Naive thymus-derived CD8-positive, alpha-beta T cell (primary cell): ENCODE measurements around the gene PRIMA1. TPM values are rescaled to one million over a fixed set of nuclear protein-coding genes. Genes with fewer than 3 reads are reported as not detected.

Experiments
- ATAC-seq, 2 donors: fragments of 150-1000 bp; cut with Tn5 transposase in 1 of 2; sonication (Bioruptor Pico), chemical (Tn5 transposase) in 1 of 2; 1 replicate in 1 of 2; 2 replicates in 1 of 2; pipeline ENCODE4 v1.10.0; 2021; ENCODE audit warnings: mild to moderate bottlenecking in 2 of 2, moderate library complexity in 2 of 2
- POLR2A ChIA-PET: fragments of 350-600 bp; sonication (Branson Sonifier 250); formaldehyde crosslinking; loops from one replicate; lab custom pipeline; 2021; ENCODE audit warnings: antibody characterized with exemption; lab: Charles Lee
- DNase-seq, 10 donors: peaks; one replicate each; pipeline versions ENCODE4 v3.0.0 to v3.0.0-alpha.2; 2020 to 2022
- H3K27ac Mint-ChIP-seq, 10 donors: one replicate each; pipeline ENCODE4 v1.8.0; 2020 to 2022; ENCODE audit warnings: mild to moderate bottlenecking in 10 of 10, mixed read lengths in 10 of 10, moderate library complexity in 4 of 10, inconsistent platforms in 1 of 10
- H3K27me3 Mint-ChIP-seq, 5 donors: one replicate each; pipeline ENCODE4 v1.8.0; 2021 to 2022; ENCODE audit warnings: mixed read lengths in 5 of 5
- H3K36me3 Mint-ChIP-seq, 3 donors: one replicate each; pipeline ENCODE4 v1.8.0; 2020 to 2022; ENCODE audit warnings: mixed read lengths in 3 of 3, mild to moderate bottlenecking in 2 of 3, inconsistent platforms in 1 of 3
- H3K4me1 Mint-ChIP-seq, 4 donors: one replicate each; pipeline ENCODE4 v1.8.0; 2021 to 2022; ENCODE audit warnings: mixed read lengths in 4 of 4
- H3K4me3 Mint-ChIP-seq, 10 donors: one replicate each; pipeline ENCODE4 v1.8.0; 2020 to 2022; ENCODE audit warnings: mild to moderate bottlenecking in 10 of 10, mixed read lengths in 10 of 10, moderate library complexity in 6 of 10, inconsistent platforms in 1 of 10
- H3K9me3 Mint-ChIP-seq, 9 donors: one replicate each; pipeline ENCODE4 v1.8.0; 2020 to 2022; ENCODE audit warnings: mixed read lengths in 9 of 9, mild to moderate bottlenecking in 3 of 9, inconsistent platforms in 1 of 9, moderate library complexity in 1 of 9
- polyA plus RNA-seq, 3 donors: library from polyadenylated mRNA; unstranded; fragments of 300-500 nt; fragmentation: Illumina TruSeq; gene quantifications; one replicate each; pipeline ENCODE4 v1.2.3, GENCODE V29; 2021
- total RNA-seq, 8 experiments: library from RNA in 2 of 8; stranded (reverse) in 2 of 8; gene quantifications; one replicate each; pipeline ENCODE4 v1.2.3 and lab custom pipeline; 2021 to 2026

Gene PRIMA1
- total and polyA plus RNA-seq, 5 experiments from 2014 or later, result not detected

DNA sequence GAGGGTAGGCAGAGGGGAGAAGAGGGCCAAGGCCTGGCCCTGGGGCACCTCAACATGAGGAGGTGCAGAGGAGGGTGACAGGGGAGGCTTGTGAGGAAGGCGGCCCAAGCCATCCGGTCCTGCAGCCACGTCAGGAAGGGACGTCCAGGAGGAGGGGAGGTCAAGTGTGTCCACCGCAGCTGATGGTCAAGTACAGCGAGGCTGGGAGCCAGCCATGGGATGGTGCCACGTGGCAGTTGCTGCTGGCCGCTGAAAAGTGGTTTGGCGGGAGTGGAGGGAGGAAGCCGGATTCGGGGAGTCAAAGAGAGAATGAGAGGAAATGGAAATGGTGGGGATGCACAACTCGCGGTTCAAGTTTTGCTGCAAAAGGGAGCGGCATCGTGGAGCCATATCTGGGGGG, 41.2 kb downstream of the PRIMA1 start:
- DNase-seq (no peak), ATAC-seq (no peak)
- Mint-ChIP-seq H3K27ac (no peak overlapping the region), H3K4me3 (no peak overlapping the region), H3K27me3 (peaks cover 1 to 14% (median 8%) of the 10 kb centered on the region in 5 donors), H3K9me3 (no peaks in the 10 kb centered on the region), H3K4me1 (peaks cover 0 to 4% (median 0%) of the 10 kb centered on the region in 4 donors), H3K36me3 (no peaks in the 10 kb centered on the region)
- POLR2A ChIA-PET, result no interaction called here

DNA sequence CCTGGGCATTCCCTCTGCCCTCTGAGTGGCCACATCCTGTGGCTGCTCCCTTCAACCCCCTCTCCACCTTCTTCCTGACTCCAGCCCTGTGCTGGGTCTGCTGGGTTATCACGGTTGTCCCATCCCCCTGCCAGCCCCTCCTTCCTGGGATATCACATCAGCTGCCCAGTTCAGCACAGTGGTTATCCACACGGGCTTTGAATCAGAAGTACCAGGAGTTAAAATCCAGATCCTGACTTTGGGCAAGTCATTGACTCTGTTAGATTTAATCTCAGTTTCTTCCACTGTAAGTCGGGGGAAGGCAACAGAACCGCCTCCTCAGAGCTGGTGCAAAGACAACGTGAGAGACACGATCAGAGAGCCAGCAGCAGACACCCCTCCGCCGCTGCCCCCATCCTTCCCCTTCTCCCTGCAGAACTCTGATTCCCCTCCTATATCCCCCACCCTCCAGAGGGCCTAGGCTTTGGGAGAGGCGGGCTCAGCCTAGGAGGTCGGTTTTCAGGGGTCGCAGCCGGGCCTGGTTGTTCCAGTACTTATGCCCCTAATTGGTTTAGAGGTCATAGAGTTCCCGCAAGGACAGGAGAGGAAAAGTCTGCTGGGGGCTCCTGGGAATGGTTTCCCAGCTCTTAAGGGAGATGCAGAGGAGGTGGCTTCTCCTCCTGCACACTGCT, 42.5 kb downstream of the PRIMA1 start:
- ATAC-seq (no peak), DNase-seq (no peak)
- H3K4me1 Mint-ChIP-seq, result peaks cover 0 to 4% (median 0%) of the 10 kb centered on the region in 4 donors
- H3K27me3 Mint-ChIP-seq, result peaks cover 1 to 15% (median 8%) of the 10 kb centered on the region in 5 donors
- no peak overlapping the region for H3K27ac Mint-ChIP-seq
- H3K36me3 Mint-ChIP-seq, result no peaks in the 10 kb centered on the region
- H3K4me3 Mint-ChIP-seq, result no peak overlapping the region
- POLR2A ChIA-PET, result no interaction called here
- no peaks in the 10 kb centered on the region for H3K9me3 Mint-ChIP-seq

DNA sequence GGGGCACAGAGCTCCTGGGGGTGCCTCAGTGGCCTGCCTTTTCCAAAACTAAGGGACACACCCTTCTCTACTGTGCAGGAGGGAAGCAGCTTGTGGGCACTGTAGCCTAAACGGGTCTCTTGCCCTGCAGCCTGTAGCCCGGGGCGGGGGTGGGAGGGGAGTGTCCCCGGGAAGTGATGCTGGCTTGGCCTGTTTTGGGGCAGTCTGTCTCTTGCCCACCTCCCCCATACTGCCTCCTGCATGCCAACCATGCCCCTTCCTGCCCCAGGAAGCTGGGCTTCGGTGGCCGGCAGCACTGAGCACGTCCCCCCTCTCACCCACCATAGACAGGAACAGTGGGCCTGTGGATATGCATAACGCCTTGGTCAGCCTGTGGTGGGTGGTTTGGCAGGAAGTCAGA, 43.4 kb downstream of the PRIMA1 start:
- POLR2A ChIA-PET, result no interaction called here
- no peak for ATAC-seq
- Mint-ChIP-seq H3K27me3 (peaks cover 1 to 15% (median 8%) of the 10 kb centered on the region in 5 donors), H3K4me1 (peaks cover 0 to 4% (median 0%) of the 10 kb centered on the region in 4 donors), H3K27ac (no peak overlapping the region), H3K4me3 (no peak overlapping the region), H3K36me3 (no peaks in the 10 kb centered on the region), H3K9me3 (no peaks in the 10 kb centered on the region)
- DNase-seq, result no peak

DNA sequence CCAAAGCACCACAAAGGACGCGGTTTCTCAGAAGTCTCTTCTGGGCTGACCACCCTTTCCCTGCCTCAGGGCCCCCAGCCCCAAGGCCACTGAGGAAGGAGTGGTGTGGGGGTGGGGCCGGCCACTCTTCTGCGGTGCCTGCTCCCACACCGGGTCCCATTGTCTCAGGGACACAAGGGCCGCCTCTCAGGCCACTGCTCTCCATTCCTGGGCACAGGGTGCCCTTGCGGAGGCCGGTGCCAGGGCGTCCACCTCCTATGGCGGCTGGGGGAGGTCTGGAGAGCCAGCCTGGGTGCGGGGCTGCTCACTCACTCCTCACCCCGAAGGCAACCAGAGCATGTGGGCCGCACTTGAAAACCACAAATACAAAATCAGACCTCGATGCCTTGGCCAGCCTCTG, 44.1 kb downstream of the PRIMA1 start:
- Mint-ChIP-seq H3K27me3 (peaks cover 1 to 15% (median 11%) of the 10 kb centered on the region in 5 donors), H3K9me3 (no peaks in the 10 kb centered on the region), H3K27ac (no peak overlapping the region), H3K4me3 (no peak overlapping the region), H3K36me3 (no peaks in the 10 kb centered on the region), H3K4me1 (peaks cover 0 to 4% (median 0%) of the 10 kb centered on the region in 4 donors)
- ATAC-seq (no peak), DNase-seq (no peak)
- POLR2A ChIA-PET, result no interaction called here

DNA sequence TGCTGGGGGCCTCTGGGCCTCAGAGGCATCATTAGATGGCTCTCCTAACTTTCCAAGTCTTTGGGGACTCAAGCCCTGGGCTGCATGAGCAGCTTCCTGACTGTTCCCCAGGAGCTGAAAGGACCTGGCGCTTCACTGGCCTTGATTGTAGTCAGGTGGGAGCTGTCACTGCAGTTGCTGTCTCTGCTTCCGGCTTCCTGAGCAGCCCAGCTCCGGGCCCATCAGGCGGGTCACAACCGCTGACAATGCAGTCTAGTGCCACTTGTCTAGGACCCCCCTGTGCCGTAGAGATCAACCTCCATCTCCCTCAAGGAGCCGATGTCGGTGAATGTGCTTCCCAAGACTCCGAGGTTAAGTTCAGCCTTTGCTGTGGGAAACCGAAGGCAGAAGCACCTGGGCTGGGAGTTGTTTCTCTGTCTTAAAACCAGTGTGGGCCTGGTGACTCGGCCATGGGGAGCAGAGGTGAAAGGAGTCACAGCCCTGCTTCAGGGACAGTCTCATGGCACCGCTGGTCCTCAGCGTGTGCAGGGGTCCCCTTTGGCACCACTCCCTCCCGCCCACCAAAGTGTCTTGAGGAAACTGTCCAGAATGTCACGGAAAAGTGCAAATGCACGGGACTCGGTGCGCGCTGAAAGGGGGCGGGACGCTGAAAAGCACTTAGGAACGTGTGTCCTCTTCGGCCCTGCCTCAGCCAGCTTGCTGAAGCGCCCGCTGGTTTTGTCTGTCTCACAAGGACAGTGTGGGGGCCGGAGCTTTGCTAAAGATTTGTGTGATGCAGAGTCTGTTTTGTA, 44.8 kb downstream of the PRIMA1 start:
- Mint-ChIP-seq H3K4me3 (no peak overlapping the region), H3K36me3 (no peaks in the 10 kb centered on the region), H3K9me3 (no peaks in the 10 kb centered on the region), H3K4me1 (peaks cover 0 to 4% (median 0%) of the 10 kb centered on the region in 4 donors), H3K27me3 (peaks cover 1 to 15% (median 11%) of the 10 kb centered on the region in 5 donors), H3K27ac (no peak overlapping the region)
- POLR2A ChIA-PET, result no interaction called here
- DNase-seq (no peak), ATAC-seq (no peak)

DNA sequence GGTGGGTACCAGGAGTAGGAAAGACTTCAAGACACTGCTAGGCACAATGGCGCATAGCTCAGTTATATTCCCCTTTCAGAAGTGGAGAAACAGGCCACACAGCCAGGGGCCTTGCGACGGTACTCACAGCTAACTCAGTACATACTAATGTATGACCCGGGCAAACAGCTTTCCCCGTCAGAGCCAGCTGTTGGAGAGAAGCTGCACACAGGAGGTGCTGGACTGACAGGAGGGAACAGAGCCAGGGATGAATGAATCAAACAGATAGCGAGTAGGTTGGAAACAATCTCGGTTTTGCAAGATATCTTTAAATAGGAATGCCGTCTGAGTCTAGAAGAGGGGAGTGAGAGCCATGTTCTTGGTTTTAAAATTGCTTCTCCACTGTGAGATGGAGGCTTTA, 45.5 kb downstream of the PRIMA1 start:
- Mint-ChIP-seq H3K36me3 (no peaks in the 10 kb centered on the region), H3K9me3 (no peaks in the 10 kb centered on the region), H3K27ac (peak overlapping the region in 1 of 10 donors; percentile 53), H3K4me1 (peaks cover 0 to 1% (median 0%) of the 10 kb centered on the region in 4 donors), H3K27me3 (peaks cover 5 to 19% (median 14%) of the 10 kb centered on the region in 5 donors), H3K4me3 (no peak overlapping the region)
- ATAC-seq (no peak), DNase-seq (no peak)
- POLR2A ChIA-PET, result no interaction called here

DNA sequence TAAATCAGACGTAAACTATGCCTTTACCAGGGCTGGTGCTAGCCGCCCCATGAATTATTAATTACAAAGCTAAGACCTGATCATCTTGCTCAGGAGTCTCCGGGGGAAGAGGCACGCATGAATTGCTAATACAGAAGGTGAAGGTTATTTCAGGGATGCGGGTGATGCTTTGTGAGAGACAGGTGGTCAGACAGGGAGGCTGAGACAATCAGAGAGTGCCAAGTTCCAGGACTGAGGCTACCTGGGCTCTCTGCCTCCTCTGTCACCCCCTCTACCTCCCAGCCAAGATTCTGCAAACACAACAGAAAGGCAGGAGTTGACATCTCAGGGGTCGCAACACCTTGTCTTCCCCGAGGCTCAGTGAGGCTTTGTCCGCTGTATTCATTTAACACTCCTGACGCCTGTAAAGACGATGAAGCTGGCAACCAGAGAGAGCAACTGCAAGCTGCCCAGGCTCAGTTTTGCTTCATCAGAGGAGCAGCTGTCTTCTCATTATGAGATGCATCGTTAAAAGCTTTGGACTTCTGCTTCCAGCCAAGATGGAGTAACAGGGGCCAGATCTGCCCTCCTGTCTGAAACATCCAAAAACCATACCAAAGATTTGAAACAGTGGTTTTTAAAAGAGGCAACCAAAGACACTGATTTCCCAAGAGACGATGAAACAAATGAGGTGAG, 46.6 kb downstream of the PRIMA1 start:
- Mint-ChIP-seq H3K36me3 (no peaks in the 10 kb centered on the region), H3K27me3 (peaks cover 1 to 24% (median 18%) of the 10 kb centered on the region in 5 donors), H3K4me1 (no peaks in the 10 kb centered on the region), H3K4me3 (no peak overlapping the region), H3K27ac (no peak overlapping the region), H3K9me3 (no peaks in the 10 kb centered on the region)
- no peak for DNase-seq
- no peak for ATAC-seq
- POLR2A ChIA-PET, result no interaction called here

DNA sequence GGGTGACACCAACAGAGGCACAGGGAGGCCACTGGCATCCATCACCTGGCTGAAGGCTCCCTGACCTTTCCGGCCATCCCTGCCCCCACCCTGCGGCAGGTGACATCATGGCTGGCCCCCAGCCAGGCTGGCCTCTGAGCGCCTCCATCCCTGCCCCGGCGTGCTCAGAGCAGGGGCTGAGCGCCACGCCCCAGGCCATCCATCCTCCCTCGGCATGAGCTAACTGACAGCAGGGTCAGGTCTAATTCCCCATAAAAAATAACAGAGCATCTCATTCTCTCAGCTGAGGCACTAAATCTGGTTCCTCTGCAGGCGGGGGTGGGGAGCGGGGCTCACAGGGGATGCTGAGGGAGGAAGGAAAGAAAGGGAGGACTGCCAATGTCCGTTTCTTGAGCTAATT, 50.7 kb downstream of the PRIMA1 start:
- DNase-seq, result no peak

DNA sequence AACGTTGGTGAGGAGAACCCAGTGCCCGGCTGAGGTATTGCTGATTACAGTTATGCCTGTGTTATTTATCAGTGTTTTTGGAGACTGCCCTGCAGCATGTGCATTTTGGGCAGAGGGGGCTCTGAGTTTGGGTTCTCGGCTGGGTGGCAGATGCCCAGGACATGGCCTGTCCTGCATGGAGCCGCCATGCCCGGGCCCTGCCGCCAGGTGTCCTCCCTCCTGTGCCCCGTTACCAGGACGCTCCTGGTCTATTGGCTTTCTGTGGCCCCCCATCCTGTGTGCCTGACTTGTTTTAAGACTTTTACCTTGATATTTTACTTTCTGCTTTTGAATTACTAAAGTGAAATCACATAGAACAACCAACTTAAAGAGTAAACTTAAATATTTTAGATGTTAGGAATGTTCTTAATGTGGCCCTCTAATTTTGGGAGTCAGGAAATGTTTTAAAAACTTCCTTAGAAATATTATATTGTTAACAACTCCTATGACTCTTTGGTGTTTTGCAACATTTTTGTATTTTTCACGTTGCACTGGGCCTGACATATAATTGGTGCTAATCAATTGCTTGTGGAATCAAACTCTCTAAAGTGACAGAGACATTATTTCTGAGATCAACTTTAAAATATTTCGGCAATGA, 51.8 kb downstream of the PRIMA1 start:
- no peak overlapping the region for H3K4me3 Mint-ChIP-seq
- ATAC-seq, result no peak
- POLR2A ChIA-PET, result no interaction called here
- H3K36me3 Mint-ChIP-seq, result no peaks in the 10 kb centered on the region
- no peak overlapping the region for H3K27ac Mint-ChIP-seq
- H3K4me1 Mint-ChIP-seq, result no peaks in the 10 kb centered on the region
- no peaks in the 10 kb centered on the region for H3K9me3 Mint-ChIP-seq
- no peak for DNase-seq
- peaks cover 1 to 13% (median 10%) of the 10 kb centered on the region in 5 donors for H3K27me3 Mint-ChIP-seq

More for the DNA sequence above, 50.7 kb downstream of the PRIMA1 start:
- Mint-ChIP-seq H3K27me3 (peaks cover 1 to 21% (median 13%) of the 10 kb centered on the region in 5 donors), H3K9me3 (no peaks in the 10 kb centered on the region), H3K4me3 (no peak overlapping the region), H3K36me3 (no peaks in the 10 kb centered on the region), H3K4me1 (no peaks in the 10 kb centered on the region), H3K27ac (peak overlapping the region in 1 of 10 donors; percentile 2)
- no peak for ATAC-seq
- POLR2A ChIA-PET, result no interaction called here

DNA sequence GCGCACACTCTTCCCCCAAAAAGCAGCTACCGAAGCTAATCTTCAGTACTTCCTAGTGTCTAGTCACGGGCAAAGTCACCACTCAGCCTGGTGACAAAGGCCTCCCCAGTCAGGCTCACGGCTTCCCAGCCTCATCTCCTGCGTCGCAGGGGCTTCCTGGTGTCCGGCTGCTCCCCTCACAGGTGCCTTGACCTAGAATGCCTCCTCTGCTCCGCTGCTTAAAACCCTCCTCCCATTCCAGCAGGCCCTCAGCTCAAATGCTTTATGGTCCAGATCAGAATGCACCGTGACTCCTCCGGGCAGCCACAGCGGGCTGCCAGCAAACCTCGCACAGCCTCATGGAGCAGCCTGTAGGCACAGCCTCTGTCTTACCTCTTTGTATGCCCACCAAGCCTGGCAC, 53.1 kb downstream of the PRIMA1 start:
- Mint-ChIP-seq H3K27ac (no peak overlapping the region), H3K4me1 (no peaks in the 10 kb centered on the region), H3K4me3 (no peak overlapping the region), H3K36me3 (no peaks in the 10 kb centered on the region), H3K9me3 (no peaks in the 10 kb centered on the region), H3K27me3 (peaks cover 1 to 13% (median 10%) of the 10 kb centered on the region in 5 donors)
- POLR2A ChIA-PET, result no interaction called here
- no peak for DNase-seq
- ATAC-seq, result no peak

DNA sequence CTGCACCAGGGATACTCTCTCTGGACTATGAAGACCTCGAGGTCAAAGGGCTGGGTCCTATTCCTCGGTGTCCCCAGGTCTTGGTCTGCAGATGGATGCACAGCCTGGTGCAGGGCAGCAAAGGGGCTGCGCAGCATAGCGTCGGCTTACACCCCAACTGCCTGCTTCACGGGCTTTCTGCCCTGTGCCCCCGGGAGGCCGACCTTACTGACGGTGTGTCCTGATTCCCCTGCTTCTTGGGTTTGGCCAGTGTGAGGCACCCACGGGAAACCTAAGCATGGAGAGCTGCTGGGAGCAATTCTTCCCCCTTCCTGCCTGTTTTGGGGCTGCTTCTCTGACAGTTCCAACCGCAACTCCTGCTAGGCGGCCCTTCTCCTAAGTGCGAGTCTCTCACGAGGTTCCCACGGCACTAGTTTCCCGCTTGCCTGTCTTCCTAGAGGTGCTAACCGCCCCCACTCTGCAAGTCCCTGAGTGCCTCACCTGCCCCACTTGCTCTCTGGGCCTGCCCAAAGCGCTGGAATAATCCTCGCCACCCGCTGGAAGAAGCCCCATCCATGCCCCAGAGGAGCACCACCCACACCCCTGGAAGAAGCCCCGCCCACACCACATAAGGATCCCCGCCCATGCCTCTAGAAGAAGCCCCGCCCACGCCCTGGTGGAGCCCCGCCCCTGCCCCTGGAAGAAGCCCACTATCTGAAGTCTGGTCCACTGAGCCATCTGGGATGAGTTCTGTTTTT, 54.0 kb downstream of the PRIMA1 start:
- Mint-ChIP-seq H3K4me1 (no peaks in the 10 kb centered on the region), H3K27me3 (peaks cover 1 to 13% (median 10%) of the 10 kb centered on the region in 5 donors), H3K4me3 (no peak overlapping the region), H3K27ac (no peak overlapping the region), H3K36me3 (no peaks in the 10 kb centered on the region), H3K9me3 (no peaks in the 10 kb centered on the region)
- DNase-seq, result no peak
- POLR2A ChIA-PET, result no interaction called here
- ATAC-seq, result no peak

DNA sequence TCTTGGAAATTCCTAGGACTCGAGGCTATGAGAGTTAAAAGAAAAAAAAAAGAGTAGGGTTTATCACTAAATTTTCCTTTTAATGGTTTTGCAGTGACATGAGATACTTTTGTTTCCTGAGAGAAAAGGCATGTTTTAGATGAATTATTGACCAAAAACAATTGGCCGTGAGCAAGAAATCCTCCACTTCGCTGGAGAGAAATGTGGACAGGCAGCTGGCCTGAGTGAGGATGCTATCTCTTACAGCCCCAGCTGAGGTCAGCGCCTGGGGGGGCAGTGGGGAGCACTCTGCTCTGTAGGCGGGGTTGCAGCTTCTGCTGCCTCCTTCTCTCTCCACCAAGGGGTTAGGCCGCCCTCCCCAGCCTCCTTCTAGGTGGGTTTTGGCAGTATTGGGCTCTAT, 54.7 kb downstream of the PRIMA1 start:
- Mint-ChIP-seq H3K27me3 (peaks cover 1 to 13% (median 10%) of the 10 kb centered on the region in 5 donors), H3K9me3 (no peaks in the 10 kb centered on the region), H3K36me3 (no peaks in the 10 kb centered on the region), H3K27ac (no peak overlapping the region), H3K4me3 (no peak overlapping the region), H3K4me1 (no peaks in the 10 kb centered on the region)
- POLR2A ChIA-PET, result no interaction called here
- no peak for DNase-seq
- no peak for ATAC-seq
